AG04450 (cell line): ENCODE measurements around the gene BCS1L. TPM values are rescaled to one million over a fixed set of nuclear protein-coding genes. Genes with fewer than 3 reads are reported as not detected.

Experiments
- CTCF ChIA-PET: fragments of 300-600, 350-600 bp; formaldehyde crosslinking; extraction: SDS; loops from one replicate; lab custom pipeline; 2022; ENCODE audit warnings: antibody characterized with exemption, inconsistent platforms; lab: Charles Lee
- POLR2A ChIA-PET: fragments of 350-600 bp; formaldehyde crosslinking; extraction: SDS; loops from one replicate; lab custom pipeline; 2021; ENCODE audit warnings: antibody characterized with exemption, inconsistent platforms; lab: Yijun Ruan, JAX
- DNase-seq: peaks from one replicate; pipeline ENCODE4 v3.0.0-alpha.2; 2011; ENCODE audit warnings: low read depth, low spot score
- H3K27ac ChIP-seq: one replicate; pipeline ENCODE4 v1.5.1; 2012; ENCODE audit warnings: low read depth, low read length, control low read depth
- H3K27me3 ChIP-seq: one replicate; pipeline ENCODE4 v1.6.0; 2012; ENCODE audit warnings: low read length; ENCODE audit not compliant: control insufficient read depth, insufficient read depth
- H3K4me3 ChIP-seq: 2 replicates; pipeline ENCODE4 v1.5.1; 2011; ENCODE audit warnings: mild to moderate bottlenecking, low read depth, low read length, control low read depth
- H3K9me3 ChIP-seq: 2 replicates; pipeline ENCODE4 v1.5.1; 2012; ENCODE audit warnings: low read length; ENCODE audit not compliant: control insufficient read depth, insufficient read depth
- CTCF ChIP-seq: IDR thresholded peaks from 2 replicates; pipeline ENCODE4 v1.5.1; 2011; ENCODE audit warnings: low read depth, low read length, control low read depth, inconsistent platforms
- polyA plus RNA-seq: library from polyadenylated mRNA; depleted of rRNA; stranded (reverse); fragments of >200 nt; gene quantifications from 2 replicates; pipeline ENCODE4 v1.2.3, GENCODE V29; 2011

BCS1L gene
- polyA plus RNA-seq, 1 experiment: 28.4 TPM

- ChIA-PET POLR2A (no interaction called here), CTCF (interaction anchor here (1.2 kb wide), 1 partner anchor 12 kb away, joined by 3 read pairs; no protein-coding TSS in a partner anchor)
- TF ChIP-seq CTCF: no peak
- no peaks in the 10 kb centered on the region for H3K27me3 ChIP-seq
- no peak overlapping the region for H3K27ac ChIP-seq
- no peak for DNase-seq
- no peaks in the 10 kb centered on the region for H3K9me3 ChIP-seq
- no peak overlapping the region for H3K4me3 ChIP-seq
These were observed 23.8 kb upstream of the BCS1L start for GRCh38 chr2:218635719-218636118.

- ChIA-PET POLR2A (no interaction called here), CTCF (interaction anchor here (1.6 kb wide), 1 partner anchor 10 kb away, joined by 5 read pairs; no protein-coding TSS in a partner anchor)
- no peak overlapping the region for H3K27ac ChIP-seq
- DNase-seq: no peak
- TF ChIP-seq CTCF: no peak
- H3K4me3 ChIP-seq: no peak overlapping the region
- no peaks in the 10 kb centered on the region for H3K9me3 ChIP-seq
- H3K27me3 ChIP-seq: no peaks in the 10 kb centered on the region
These were observed 21.1 kb upstream of the BCS1L start for GRCh38 chr2:218638372-218638771.

GRCh38 chr2:218642121-218642656, 17.3 kb upstream of the BCS1L start:
- H3K4me3 ChIP-seq: no peak overlapping the region
- no peak overlapping the region for H3K27ac ChIP-seq
- no peaks in the 10 kb centered on the region for H3K9me3 ChIP-seq
- ChIA-PET CTCF (interaction anchor here (2.0 kb wide), 1 partner anchor 205 kb away, joined by 5 read pairs; no protein-coding TSS in a partner anchor), POLR2A (no interaction called here)
- H3K27me3 ChIP-seq: no peaks in the 10 kb centered on the region
- no peak for DNase-seq
- TF ChIP-seq CTCF: no peak

- Histone ChIP-seq H3K27me3 (no peaks in the 10 kb centered on the region), H3K4me3 (no peak overlapping the region), H3K27ac (no peak overlapping the region), H3K9me3 (no peaks in the 10 kb centered on the region)
- no peak for DNase-seq
- CTCF ChIA-PET: interaction anchor here (2.0 kb wide), 1 partner anchor 205 kb away, joined by 5 read pairs; no protein-coding TSS in a partner anchor
- TF ChIP-seq CTCF: no peak
- POLR2A ChIA-PET: no interaction called here
These were observed 16.7 kb upstream of the BCS1L start for GRCh38 chr2:218642786-218643185.

- no peaks in the 10 kb centered on the region for H3K27me3 ChIP-seq
- no peak for DNase-seq
- no peaks in the 10 kb centered on the region for H3K9me3 ChIP-seq
- ChIA-PET CTCF (interaction anchor here (2.0 kb wide), 1 partner anchor 204 kb away, joined by 5 read pairs; no protein-coding TSS in a partner anchor), POLR2A (no interaction called here)
- no peak overlapping the region for H3K27ac ChIP-seq
- TF ChIP-seq CTCF: no peak
- no peak overlapping the region for H3K4me3 ChIP-seq
These were observed 15.7 kb upstream of the BCS1L start for GRCh38 chr2:218643751-218644310.
